Sigmoid colon (tissue), 7 donors: ENCODE measurements around the gene IZUMO1. TPM values are rescaled to one million over a fixed set of nuclear protein-coding genes. Genes with fewer than 3 reads are reported as not detected.

Source experiments
- DNase-seq: peaks from one replicate; pipeline ENCODE4 v3.0.0-alpha.2; 2019
- H3K27ac ChIP-seq, 4 donors: fragments of 200-600 bp; sonication (generic); one replicate each; pipeline ENCODE4 v1.5.1; 2016 to 2019; ENCODE audit warnings: mild to moderate bottlenecking in 1 of 4
- H3K27me3 ChIP-seq, 3 donors: fragments of 200-600 bp; sonication (generic); one replicate each; pipeline ENCODE4 v1.5.1; 2019; ENCODE audit warnings: mild to moderate bottlenecking in 1 of 3
- H3K36me3 ChIP-seq, 4 donors: fragments of 200-600 bp; sonication (generic); one replicate each; pipeline ENCODE4 v1.5.1; 2016 to 2019
- H3K4me1 ChIP-seq, 4 donors: fragments of 200-600 bp; sonication (generic); one replicate each; pipeline ENCODE4 v1.5.1; 2017 to 2019
- H3K4me3 ChIP-seq, 4 donors: fragments of 200-600 bp; sonication (generic); one replicate each; pipeline ENCODE4 v1.5.1; 2017 to 2019; ENCODE audit warnings: mild to moderate bottlenecking in 2 of 4, moderate library complexity in 1 of 4
- H3K9me3 ChIP-seq, 4 donors: fragments of 200-600 bp in 3 of 4; sonication (generic) in 3 of 4; one replicate each; pipeline versions ENCODE4 v1.5.1 to v1.6.1; 2013 to 2019
- EP300 ChIP-seq, 4 donors: sonication (generic); formaldehyde crosslinking; IDR thresholded peaks; one replicate each; pipeline ENCODE4 v1.6.1; 2017; ENCODE audit warnings: antibody characterized with exemption in 4 of 4
- POLR2A ChIP-seq, 2 donors: fragments of 450-650 bp; IDR thresholded peaks; one replicate each; pipeline ENCODE4 v1.6.1; 2016; ENCODE audit warnings: antibody characterized with exemption in 2 of 2, mild to moderate bottlenecking in 2 of 2, moderate library complexity in 2 of 2
- POLR2AphosphoS5 ChIP-seq, 4 donors: sonication (generic); formaldehyde crosslinking; IDR thresholded peaks; one replicate each; pipeline ENCODE4 v1.6.1; 2017; ENCODE audit warnings: antibody characterized with exemption in 4 of 4
- WGBS, 2 donors: extraction: QIAGEN DNeasy Blood & Tissue Kit; methylation state at CpG; one replicate each; pipeline ENCODE4 v1.1.7; 2013; 5-methylcytosine and 5-hydroxymethylcytosine counted together
- intact Hi-C: fragments of 100-400 bp; cut with DNase I; formaldehyde crosslinking; loops from one replicate; pipeline ENCODE4 v1.15.1; 2023
- polyA plus RNA-seq, 3 donors: library from polyadenylated mRNA; stranded (reverse); fragments of 200-250 nt; gene quantifications; one replicate each; pipeline ENCODE4 v1.2.3, GENCODE V29; 2013
- total RNA-seq, 4 donors: library from RNA; depleted of rRNA; stranded (reverse); fragments of >200 nt; gene quantifications; one replicate each; pipeline ENCODE4 v1.1.0, GENCODE V29; 2016
- TF ChIP-seq, protein P1 (sequence below), 4 experiments: fragments of 450-650 bp in 3 of 4; fragments of 200-600 bp in 1 of 4; IDR thresholded peaks; one replicate each; pipeline ENCODE4 v1.5.1; 2016 to 2019; ENCODE audit warnings: antibody characterized with exemption in 4 of 4, mild to moderate bottlenecking in 3 of 4, moderate library complexity in 2 of 4
- donor health status: healthy with polysubstance abuse.
- donor health status: Bipolar disorder and iron deficiency.
- donor health status: healthy.

IZUMO1 gene
- total and polyA plus RNA-seq, 7 donors, result 0.15 to 1.8 TPM; not detected in 5

DNA sequence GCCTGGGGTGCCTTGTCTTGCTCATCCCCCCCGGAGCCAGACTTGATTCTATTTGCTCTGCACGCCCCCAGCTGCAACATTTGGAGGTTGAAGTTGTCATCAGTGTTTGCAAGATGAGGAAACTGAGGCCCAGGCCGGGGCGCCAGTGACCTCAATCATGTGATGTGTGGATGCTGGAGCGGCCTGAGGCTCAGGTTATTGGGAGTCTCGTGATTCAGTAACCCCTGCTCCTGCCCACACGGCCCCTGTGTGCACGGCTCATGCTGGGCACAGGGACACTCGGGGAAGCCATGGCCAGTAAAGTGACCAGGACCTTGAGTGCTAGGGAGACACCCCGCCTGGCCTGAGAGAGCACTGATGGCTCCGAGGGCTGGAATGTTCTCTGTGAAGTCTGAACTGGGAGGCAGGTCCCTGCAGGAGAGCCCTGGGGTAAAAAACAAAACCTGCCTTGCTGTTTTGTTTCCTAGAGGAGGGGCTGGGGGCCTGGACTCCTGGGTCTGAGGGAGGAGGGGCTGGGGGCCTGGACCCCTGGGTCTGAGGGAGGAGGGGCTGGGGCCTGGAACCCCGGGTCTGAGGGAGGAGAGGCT, 10.5 kb upstream of the IZUMO1 start:
- Histone ChIP-seq H3K4me1 (peaks cover 0 to 12% (median 11%) of the 10 kb centered on the region in 4 donors), H3K27ac (no peak overlapping the region), H3K36me3 (no peaks in the 10 kb centered on the region), H3K4me3 (no peak overlapping the region), H3K27me3 (peaks cover 8 to 21% (median 11%) of the 10 kb centered on the region in 3 donors), H3K9me3 (no peaks in the 10 kb centered on the region)
- DNase-seq, result no peak
- intact Hi-C loops, result no loop called here
- TF ChIP-seq, protein P1, sequence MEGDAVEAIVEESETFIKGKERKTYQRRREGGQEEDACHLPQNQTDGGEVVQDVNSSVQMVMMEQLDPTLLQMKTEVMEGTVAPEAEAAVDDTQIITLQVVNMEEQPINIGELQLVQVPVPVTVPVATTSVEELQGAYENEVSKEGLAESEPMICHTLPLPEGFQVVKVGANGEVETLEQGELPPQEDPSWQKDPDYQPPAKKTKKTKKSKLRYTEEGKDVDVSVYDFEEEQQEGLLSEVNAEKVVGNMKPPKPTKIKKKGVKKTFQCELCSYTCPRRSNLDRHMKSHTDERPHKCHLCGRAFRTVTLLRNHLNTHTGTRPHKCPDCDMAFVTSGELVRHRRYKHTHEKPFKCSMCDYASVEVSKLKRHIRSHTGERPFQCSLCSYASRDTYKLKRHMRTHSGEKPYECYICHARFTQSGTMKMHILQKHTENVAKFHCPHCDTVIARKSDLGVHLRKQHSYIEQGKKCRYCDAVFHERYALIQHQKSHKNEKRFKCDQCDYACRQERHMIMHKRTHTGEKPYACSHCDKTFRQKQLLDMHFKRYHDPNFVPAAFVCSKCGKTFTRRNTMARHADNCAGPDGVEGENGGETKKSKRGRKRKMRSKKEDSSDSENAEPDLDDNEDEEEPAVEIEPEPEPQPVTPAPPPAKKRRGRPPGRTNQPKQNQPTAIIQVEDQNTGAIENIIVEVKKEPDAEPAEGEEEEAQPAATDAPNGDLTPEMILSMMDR (IDR thresholded peaks at IDR 0.05), result no peak
- no peak for TF ChIP-seq POLR2AphosphoS5 (IDR thresholded peaks at IDR 0.05)
- TF ChIP-seq EP300 (IDR thresholded peaks at IDR 0.05), result no peak
- TF ChIP-seq POLR2A (IDR thresholded peaks at IDR 0.05), result no peak
- 76 to 86% methylated on average over 12 of the region's 12 CpGs for WGBS, 2 donors

GRCh38 chr19:48756686-48757085, 10.0 kb upstream of the IZUMO1 start:
- Histone ChIP-seq H3K27me3 (peaks cover 11 to 26% (median 16%) of the 10 kb centered on the region in 3 donors), H3K9me3 (no peaks in the 10 kb centered on the region), H3K36me3 (no peaks in the 10 kb centered on the region), H3K4me1 (peaks cover 0 to 15% (median 13%) of the 10 kb centered on the region in 4 donors), H3K4me3 (no peak overlapping the region), H3K27ac (no peak overlapping the region)
- intact Hi-C loops, result no loop called here
- TF ChIP-seq EP300 (IDR thresholded peaks at IDR 0.05) (no peak), POLR2AphosphoS5 (IDR thresholded peaks at IDR 0.05) (no peak), POLR2A (IDR thresholded peaks at IDR 0.05) (no peak)
- TF ChIP-seq, protein P1 (IDR thresholded peaks at IDR 0.05), result no peak
- no peak for DNase-seq
- 63 to 87% methylated on average over 9 of the region's 9 CpGs for WGBS, 2 donors

- no peak for TF ChIP-seq EP300 (IDR thresholded peaks at IDR 0.05)
- TF ChIP-seq POLR2AphosphoS5 (IDR thresholded peaks at IDR 0.05), result no peak
- TF ChIP-seq, protein P1 (IDR thresholded peaks at IDR 0.05), result no peak
- no peak for TF ChIP-seq POLR2A (IDR thresholded peaks at IDR 0.05)
- DNase-seq, result no peak
- intact Hi-C loops, result no loop called here
- H3K27me3 ChIP-seq, result peaks cover 16 to 31% (median 21%) of the 10 kb centered on the region in 3 donors
- peaks cover 0 to 15% (median 13%) of the 10 kb centered on the region in 4 donors for H3K4me1 ChIP-seq
- H3K9me3 ChIP-seq, result no peaks in the 10 kb centered on the region
- WGBS, 2 donors, result 88 to 92% methylated on average over 11 of the region's 11 CpGs
- H3K36me3 ChIP-seq, result no peaks in the 10 kb centered on the region
- H3K27ac ChIP-seq, result no peak overlapping the region
- H3K4me3 ChIP-seq, result no peak overlapping the region
Observed at GRCh38 chr19:48756212-48756611, 9.5 kb upstream of the IZUMO1 start.

DNA sequence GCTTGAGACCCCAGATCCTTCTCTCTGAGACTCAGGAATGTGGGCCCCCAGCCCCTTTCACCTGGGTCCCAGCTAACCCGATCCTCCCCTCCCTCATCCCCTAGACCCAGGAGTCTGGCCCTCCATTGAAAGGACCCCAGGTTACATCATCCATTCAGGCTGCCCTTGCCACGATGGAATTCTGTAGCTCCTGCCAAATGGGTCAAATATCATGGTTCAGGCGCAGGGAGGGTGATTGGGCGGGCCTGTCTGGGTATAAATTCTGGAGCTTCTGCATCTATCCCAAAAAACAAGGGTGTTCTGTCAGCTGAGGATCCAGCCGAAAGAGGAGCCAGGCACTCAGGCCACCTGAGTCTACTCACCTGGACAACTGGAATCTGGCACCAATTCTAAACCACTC, 9.1 kb upstream of the IZUMO1 start:
- intact Hi-C loops, result no loop called here
- Histone ChIP-seq H3K4me3 (no peak overlapping the region), H3K27ac (no peak overlapping the region), H3K27me3 (peaks cover 18 to 34% (median 25%) of the 10 kb centered on the region in 3 donors), H3K36me3 (no peaks in the 10 kb centered on the region), H3K9me3 (no peaks in the 10 kb centered on the region), H3K4me1 (peaks cover 0 to 15% (median 13%) of the 10 kb centered on the region in 4 donors)
- WGBS, 2 donors, result 48 to 80% methylated on average over 5 of the region's 5 CpGs
- no peak for DNase-seq
- no peak for TF ChIP-seq POLR2AphosphoS5 (IDR thresholded peaks at IDR 0.05)
- no peak for TF ChIP-seq EP300 (IDR thresholded peaks at IDR 0.05)
- TF ChIP-seq POLR2A (IDR thresholded peaks at IDR 0.05), result no peak
- TF ChIP-seq, protein P1 (IDR thresholded peaks at IDR 0.05), result no peak
